Stomach (tissue), 9 donors: ENCODE results near the gene SLC22A5. TPM values are rescaled to one million over a fixed set of nuclear protein-coding genes. Genes with fewer than 3 reads are reported as not detected.
A peak's percentile ranks its signal among the peaks of the same experiment; 100 is the strongest.

Source experiments
- DNase-seq, 2 donors: peaks; one replicate each; pipeline versions ENCODE4 v3.0.0 to v3.0.0-alpha.2; 2013 to 2019
- H3K27ac ChIP-seq, 5 donors: fragments of 200-600 bp in 4 of 5; sonication (generic) in 4 of 5; one replicate each; pipeline ENCODE4 v1.5.1; 2013 to 2019; ENCODE audit warnings: mild to moderate bottlenecking in 1 of 5, moderate library complexity in 1 of 5
- H3K27me3 ChIP-seq, 3 donors: fragments of 200-600 bp; sonication (generic); one replicate each; pipeline ENCODE4 v1.5.1; 2017 to 2019; ENCODE audit warnings: mixed run types in 1 of 3
- H3K36me3 ChIP-seq, 4 donors: fragments of 200-600 bp; sonication (generic); 1 replicate in 3 of 4; 2 replicates in 1 of 4; pipeline ENCODE4 v1.5.1; 2016 to 2019
- H3K4me1 ChIP-seq, 4 donors: fragments of 200-600 bp; sonication (generic); one replicate each; pipeline ENCODE4 v1.5.1; 2016 to 2019
- H3K4me3 ChIP-seq, 4 donors: fragments of 200-600 bp; sonication (generic) in 3 of 4; one replicate each; pipeline ENCODE4 v1.5.1; 2016 to 2019; ENCODE audit warnings: mild to moderate bottlenecking in 1 of 4
- H3K9me3 ChIP-seq, 4 donors: fragments of 200-600 bp; sonication (generic); one replicate each; pipeline ENCODE4 v1.5.1; 2016 to 2019
- CTCF ChIP-seq, 7 experiments: fragments of 450-650 bp in 4 of 7; fragments of 200-600 bp in 3 of 7; sonication (generic) in 3 of 7; IDR thresholded peaks; one replicate each; pipeline ENCODE4 v1.5.1; 2016 to 2019; ENCODE audit warnings: antibody characterized with exemption in 7 of 7, control low read depth in 2 of 7, mild to moderate bottlenecking in 1 of 7
- EP300 ChIP-seq: sonication (generic); formaldehyde crosslinking; IDR thresholded peaks from one replicate; pipeline ENCODE4 v1.6.1; 2017; ENCODE audit warnings: antibody characterized with exemption
- POLR2A ChIP-seq, 4 donors: fragments of 450-650 bp; IDR thresholded peaks; one replicate each; pipeline ENCODE4 v1.6.1; 2016; ENCODE audit warnings: antibody characterized with exemption in 4 of 4, control low read depth in 2 of 4, mild to moderate bottlenecking in 1 of 4, moderate library complexity in 1 of 4
- POLR2AphosphoS5 ChIP-seq, 3 donors: sonication (generic); formaldehyde crosslinking; IDR thresholded peaks; one replicate each; pipeline ENCODE4 v1.6.1; 2016; ENCODE audit warnings: antibody characterized with exemption in 3 of 3
- WGBS, 5 donors: extraction: QIAGEN DNeasy Blood & Tissue Kit in 3 of 5; methylation state at CpG; one replicate each; pipeline versions ENCODE4 v1.1.5 to v1.1.7; 2013 to 2018; 5-methylcytosine and 5-hydroxymethylcytosine counted together
- intact Hi-C: fragments of 100-400 bp; cut with DNase I; formaldehyde crosslinking; loops from one replicate; pipeline ENCODE4 v1.15.1; 2023; ENCODE audit warnings: low total_unique reads
- polyA plus RNA-seq, 3 donors: library from polyadenylated mRNA; stranded (reverse); fragments of 200-250 nt; gene quantifications; one replicate each; pipeline ENCODE4 v1.2.3, GENCODE V29; 2013
- total RNA-seq, 5 donors: library from RNA; depleted of rRNA; stranded (reverse); fragments of >200 nt; gene quantifications; one replicate each; pipeline versions ENCODE4 v1.1.0 to v1.2.3, GENCODE V29; 2014 to 2016
- donor health status: healthy with polysubstance abuse.
- donor health status: Bipolar disorder and iron deficiency.
- donor health status: healthy.

SLC22A5 gene
- total and polyA plus RNA-seq, 8 donors: 2.1 to 46.1 (median 15.5) TPM

- no peaks in the 10 kb centered on the region for H3K27me3 ChIP-seq
- H3K9me3 ChIP-seq: no peaks in the 10 kb centered on the region
- no peak for TF ChIP-seq POLR2AphosphoS5 (IDR thresholded peaks at IDR 0.05)
- no peak for TF ChIP-seq CTCF (IDR thresholded peaks at IDR 0.05)
- TF ChIP-seq POLR2A (IDR thresholded peaks at IDR 0.05): no peak
- no peak for TF ChIP-seq EP300
- peak overlapping the region in 4 of 5 donors; percentile 23 to 50 (median 37) for H3K27ac ChIP-seq
- intact Hi-C loops: no loop called here
- 90 to 96% (median 94%) methylated on average over 6 of the region's 6 CpGs for WGBS, 5 donors
- no peak for DNase-seq
- peaks cover 64 to 99% (median 86%) of the 10 kb centered on the region in 4 donors for H3K4me1 ChIP-seq
- peaks cover 0 to 3% (median 0%) of the 10 kb centered on the region in 4 donors for H3K36me3 ChIP-seq
- H3K4me3 ChIP-seq: no peak overlapping the region
Measured at GRCh38 chr5:132433141-132433540, 63.6 kb downstream of the SLC22A5 start.

DNA sequence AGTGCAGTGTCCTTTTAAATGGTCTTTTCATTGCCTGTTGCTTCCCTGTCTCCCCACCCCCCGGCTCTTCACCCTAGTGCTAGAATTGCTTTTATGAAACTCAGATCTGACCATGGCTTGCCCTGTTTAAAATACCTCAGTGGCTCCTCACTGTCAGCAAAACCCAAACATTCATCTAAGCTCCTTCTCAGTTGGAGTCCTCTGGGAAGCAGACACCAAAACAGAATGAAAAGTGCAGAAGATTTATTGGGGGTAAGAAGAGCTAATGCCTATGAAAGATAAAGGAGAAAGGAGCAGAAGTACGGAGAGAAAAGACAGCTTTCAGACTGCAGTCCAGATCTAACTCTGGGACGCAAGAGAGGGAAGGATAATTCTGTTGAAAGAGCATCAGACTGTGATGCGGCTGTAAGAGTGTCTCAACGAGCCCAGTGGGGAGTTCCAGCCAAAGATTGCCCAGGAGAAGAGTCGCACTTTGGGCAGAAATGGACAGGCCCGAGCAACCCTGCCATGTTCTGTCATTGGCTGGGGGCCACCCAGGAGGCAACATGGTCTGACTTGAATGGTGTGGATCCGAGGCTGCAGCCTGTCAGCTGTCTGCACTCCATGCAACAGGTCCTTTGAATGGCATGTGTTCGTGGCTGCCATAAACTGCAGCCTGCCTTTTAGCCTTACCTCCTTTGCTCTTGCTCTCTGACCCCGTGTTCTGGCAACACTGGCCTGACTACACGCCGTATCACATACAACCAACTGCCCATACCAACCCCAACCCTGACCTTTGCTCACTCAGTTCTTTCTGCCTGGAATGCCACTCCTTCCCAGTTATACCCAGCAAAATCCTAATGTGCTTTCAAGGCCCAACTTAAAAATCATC is 65.1 kb downstream of the SLC22A5 start:
- intact Hi-C loops: no loop called here
- H3K36me3 ChIP-seq: peaks cover 0 to 3% (median 0%) of the 10 kb centered on the region in 4 donors
- 52 to 73% (median 56%) methylated on average over 12 of the region's 12 CpGs for WGBS, 5 donors
- no peak for TF ChIP-seq POLR2AphosphoS5 (IDR thresholded peaks at IDR 0.05)
- no peak for TF ChIP-seq POLR2A (IDR thresholded peaks at IDR 0.05)
- no peak for TF ChIP-seq CTCF (IDR thresholded peaks at IDR 0.05)
- TF ChIP-seq EP300: no peak
- H3K4me1 ChIP-seq: peaks cover 61 to 99% (median 85%) of the 10 kb centered on the region in 4 donors
- peak overlapping the region; percentile 45 to 80 (median 63) for H3K27ac ChIP-seq
- peak overlapping the region in 1 of 4 donors; percentile 1 for H3K4me3 ChIP-seq
- DNase-seq: no peak
- no peaks in the 10 kb centered on the region for H3K9me3 ChIP-seq
- H3K27me3 ChIP-seq: no peaks in the 10 kb centered on the region

DNA sequence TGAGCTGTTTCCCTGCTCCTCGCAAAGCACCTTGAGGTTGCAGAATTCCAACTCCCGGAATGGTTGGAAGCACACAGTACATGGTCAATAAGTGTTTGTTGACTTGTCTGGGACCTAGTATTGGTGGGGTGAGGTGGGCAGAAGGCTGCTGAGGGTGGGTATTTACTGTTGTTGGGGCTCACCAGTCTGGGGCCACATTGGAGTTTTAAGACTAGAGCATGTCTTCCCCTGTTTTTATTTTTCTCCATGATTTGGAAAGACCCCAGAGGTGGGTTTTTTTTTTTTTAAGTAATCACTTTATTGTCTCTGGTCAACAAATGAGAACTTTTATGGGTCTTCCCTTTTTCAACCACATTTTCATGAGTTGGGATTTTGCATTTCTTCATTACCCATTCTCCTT is 65.9 kb downstream of the SLC22A5 start:
- intact Hi-C loops: no loop called here
- DNase-seq: no peak
- Histone ChIP-seq H3K4me1 (peaks cover 59 to 97% (median 84%) of the 10 kb centered on the region in 4 donors), H3K4me3 (no peak overlapping the region), H3K9me3 (no peaks in the 10 kb centered on the region), H3K27me3 (no peaks in the 10 kb centered on the region), H3K27ac (peak overlapping the region; percentile 45 to 80 (median 61)), H3K36me3 (peaks cover 0 to 3% (median 0%) of the 10 kb centered on the region in 4 donors)
- WGBS, 5 donors: 39 to 71% (median 65%) methylated on average over 2 of the region's 2 CpGs
- TF ChIP-seq CTCF (IDR thresholded peaks at IDR 0.05): no peak
- no peak for TF ChIP-seq EP300
- no peak for TF ChIP-seq POLR2A (IDR thresholded peaks at IDR 0.05)
- no peak for TF ChIP-seq POLR2AphosphoS5 (IDR thresholded peaks at IDR 0.05)

DNA sequence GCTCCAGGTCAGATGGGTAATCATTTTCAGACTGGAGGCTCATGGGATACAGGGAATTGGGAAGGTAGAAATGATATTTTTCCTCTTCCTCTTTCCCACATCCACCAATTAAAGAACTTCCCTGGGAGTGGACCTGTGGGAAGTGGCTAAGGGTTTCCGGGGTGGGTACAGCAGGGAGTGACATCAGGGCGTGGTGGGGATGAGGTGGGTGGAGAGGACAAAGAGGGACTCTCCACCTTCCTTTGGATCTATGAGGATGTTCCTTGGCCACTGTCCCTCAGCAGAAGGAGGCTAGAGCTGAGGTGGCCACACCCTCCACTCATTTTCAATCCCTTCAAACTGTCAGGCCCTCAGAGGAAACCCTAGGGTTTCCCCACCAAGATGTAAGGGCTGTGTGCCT is 66.4 kb downstream of the SLC22A5 start:
- Histone ChIP-seq H3K4me3 (no peak overlapping the region), H3K36me3 (peaks cover 0 to 3% (median 0%) of the 10 kb centered on the region in 4 donors), H3K27ac (peak overlapping the region in 4 of 5 donors; percentile 45 to 80 (median 61)), H3K4me1 (peaks cover 57 to 93% (median 82%) of the 10 kb centered on the region in 4 donors), H3K9me3 (no peaks in the 10 kb centered on the region), H3K27me3 (no peaks in the 10 kb centered on the region)
- intact Hi-C loops: no loop called here
- 81 to 98% (median 90%) methylated on average over 2 of the region's 2 CpGs for WGBS, 5 donors
- no peak for DNase-seq
- TF ChIP-seq POLR2A (IDR thresholded peaks at IDR 0.05) (no peak), POLR2AphosphoS5 (IDR thresholded peaks at IDR 0.05) (no peak), EP300 (no peak), CTCF (IDR thresholded peaks at IDR 0.05) (no peak)
